Fibroblast of the aortic adventitia (primary cell): Measurements from ENCODE around the gene DHX38. TPM values are rescaled to one million over a fixed set of nuclear protein-coding genes. Genes with fewer than 3 reads are reported as not detected.

Experiments
- DNase-seq: peaks from one replicate; pipeline ENCODE4 v3.0.0-alpha.2; 2010; ENCODE audit warnings: low read depth
- H3K4me3 ChIP-seq: 2 replicates; pipeline ENCODE4 v1.5.1; 2011; ENCODE audit warnings: low read depth, mild to moderate bottlenecking, control low read depth, low read length, moderate library complexity
- CTCF ChIP-seq: IDR thresholded peaks from 2 replicates; pipeline ENCODE4 v1.5.1; 2011; ENCODE audit warnings: mild to moderate bottlenecking, low read length, control low read depth, inconsistent platforms; ENCODE audit not compliant: insufficient read depth
- total RNA-seq: library from RNA; depleted of rRNA; stranded (reverse); fragments of >200 nt; gene quantifications from 2 replicates; pipeline ENCODE4 v1.2.3, GENCODE V29; 2012; ENCODE audit warnings: low replicate concordance

The DHX38 gene
- total RNA-seq, 1 donor, result 39.1 TPM

DNA sequence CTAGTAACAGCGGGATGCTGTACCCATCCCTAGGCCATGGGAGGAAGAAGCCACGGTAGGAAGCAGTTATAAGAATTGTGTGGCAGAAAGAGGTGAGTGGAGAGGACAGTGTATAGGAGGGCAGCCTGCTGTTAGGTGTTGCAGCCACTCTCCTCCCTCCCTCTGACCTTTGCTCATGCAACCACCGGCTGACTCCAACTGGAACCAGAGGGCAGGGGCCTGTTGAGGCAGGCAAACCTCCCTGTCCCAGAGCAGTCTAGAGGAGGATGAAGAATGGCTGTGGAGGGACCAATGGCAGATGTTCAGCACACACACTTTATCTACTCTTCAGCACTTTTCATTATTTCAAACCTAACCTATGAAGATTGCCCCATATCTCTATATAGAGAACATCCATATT is 2.4 kb upstream of the DHX38 start:
- H3K4me3 ChIP-seq, result peak overlapping the region; percentile 13
- DNase-seq, result no peak
- no peak for TF ChIP-seq CTCF

- TF ChIP-seq CTCF, result no peak
- peak overlapping the region; percentile 95 for H3K4me3 ChIP-seq
- peak; percentile 86 for DNase-seq
Measured at GRCh38 chr16:72092832-72093447, 707 bp upstream of the DHX38 start.

DNA sequence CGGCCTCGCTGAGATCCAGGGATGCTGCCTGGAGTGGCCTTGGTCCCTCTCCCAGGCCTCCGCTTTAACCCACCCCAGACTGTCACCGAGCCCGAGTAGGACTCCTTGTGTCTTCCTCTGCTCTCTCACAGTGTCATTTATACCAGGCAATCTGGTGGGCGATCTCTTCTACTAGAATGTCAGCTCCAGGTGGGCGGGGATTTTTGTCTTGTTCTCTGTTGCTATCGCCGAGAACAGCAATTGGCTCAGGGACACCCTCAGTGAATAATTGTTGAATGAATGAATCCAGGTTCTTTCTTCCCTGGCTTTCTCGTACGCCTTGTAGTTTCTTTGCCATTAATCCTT is 591 bp downstream of the DHX38 start:
- H3K4me3 ChIP-seq, result peak overlapping the region; percentile 99
- no peak for TF ChIP-seq CTCF
- DNase-seq, result peak; percentile 13

- DNase-seq, result no peak
- no peak for TF ChIP-seq CTCF
- H3K4me3 ChIP-seq, result no peak overlapping the region
Measured at GRCh38 chr16:72098936-72099335, 5.3 kb downstream of the DHX38 start.

- peak; percentile 64 for DNase-seq
- peak; percentile 56 for TF ChIP-seq CTCF
- H3K4me3 ChIP-seq, result no peak overlapping the region
Measured at GRCh38 chr16:72099377-72099818, 5.8 kb downstream of the DHX38 start.

GRCh38 chr16:72101195-72101594 is 7.5 kb downstream of the DHX38 start:
- H3K4me3 ChIP-seq, result no peak overlapping the region
- DNase-seq, result no peak
- no peak for TF ChIP-seq CTCF

DNA sequence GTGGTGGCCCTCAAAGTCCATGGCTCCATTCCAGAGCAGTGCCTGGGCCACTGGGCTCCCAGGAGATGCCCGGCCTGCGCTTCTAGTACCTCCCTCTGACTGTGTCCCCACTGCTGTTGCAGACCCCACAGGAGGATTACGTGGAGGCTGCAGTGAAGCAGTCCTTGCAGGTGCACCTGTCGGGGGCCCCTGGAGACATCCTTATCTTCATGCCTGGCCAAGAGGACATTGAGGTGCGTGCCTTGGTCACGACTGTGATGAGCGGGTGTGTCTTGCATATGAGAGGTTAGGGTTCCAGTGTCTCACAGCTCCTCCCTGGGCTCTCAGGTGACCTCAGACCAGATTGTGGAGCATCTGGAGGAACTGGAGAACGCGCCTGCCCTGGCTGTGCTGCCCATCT is 11.3 kb downstream of the DHX38 start:
- no peak overlapping the region for H3K4me3 ChIP-seq
- DNase-seq, result no peak
- TF ChIP-seq CTCF, result no peak
